ENCODE data around the gene RXRB.
"Not testable (repeated sequence)": the region's sequence is repeated elsewhere in the genome, so short reads cannot be mapped to it uniquely, and the experiment has no call there.

Gene RXRB

DNA sequence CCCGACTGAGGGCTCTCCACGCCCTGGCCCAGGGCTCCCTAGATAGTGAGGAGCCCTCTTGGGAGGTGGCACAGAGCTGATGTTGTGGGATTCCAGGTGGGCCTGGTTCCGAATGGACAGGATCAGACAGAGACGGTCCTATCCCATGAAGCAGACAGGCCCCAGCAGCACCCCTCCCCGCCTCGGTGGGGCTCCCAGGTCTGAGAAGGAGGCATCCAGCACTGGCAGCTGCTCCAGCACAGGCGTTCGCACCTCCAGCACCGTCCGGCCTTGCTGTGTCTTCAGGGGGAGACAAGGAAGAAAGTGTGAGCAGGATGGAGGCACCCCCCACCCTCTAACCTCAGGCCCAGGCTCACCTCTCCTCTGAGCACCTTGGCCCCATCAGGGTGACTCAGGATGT is 36.9 kb downstream of the RXRB start:
- DNase-seq (no peak), ATAC-seq (no peak)

DNA sequence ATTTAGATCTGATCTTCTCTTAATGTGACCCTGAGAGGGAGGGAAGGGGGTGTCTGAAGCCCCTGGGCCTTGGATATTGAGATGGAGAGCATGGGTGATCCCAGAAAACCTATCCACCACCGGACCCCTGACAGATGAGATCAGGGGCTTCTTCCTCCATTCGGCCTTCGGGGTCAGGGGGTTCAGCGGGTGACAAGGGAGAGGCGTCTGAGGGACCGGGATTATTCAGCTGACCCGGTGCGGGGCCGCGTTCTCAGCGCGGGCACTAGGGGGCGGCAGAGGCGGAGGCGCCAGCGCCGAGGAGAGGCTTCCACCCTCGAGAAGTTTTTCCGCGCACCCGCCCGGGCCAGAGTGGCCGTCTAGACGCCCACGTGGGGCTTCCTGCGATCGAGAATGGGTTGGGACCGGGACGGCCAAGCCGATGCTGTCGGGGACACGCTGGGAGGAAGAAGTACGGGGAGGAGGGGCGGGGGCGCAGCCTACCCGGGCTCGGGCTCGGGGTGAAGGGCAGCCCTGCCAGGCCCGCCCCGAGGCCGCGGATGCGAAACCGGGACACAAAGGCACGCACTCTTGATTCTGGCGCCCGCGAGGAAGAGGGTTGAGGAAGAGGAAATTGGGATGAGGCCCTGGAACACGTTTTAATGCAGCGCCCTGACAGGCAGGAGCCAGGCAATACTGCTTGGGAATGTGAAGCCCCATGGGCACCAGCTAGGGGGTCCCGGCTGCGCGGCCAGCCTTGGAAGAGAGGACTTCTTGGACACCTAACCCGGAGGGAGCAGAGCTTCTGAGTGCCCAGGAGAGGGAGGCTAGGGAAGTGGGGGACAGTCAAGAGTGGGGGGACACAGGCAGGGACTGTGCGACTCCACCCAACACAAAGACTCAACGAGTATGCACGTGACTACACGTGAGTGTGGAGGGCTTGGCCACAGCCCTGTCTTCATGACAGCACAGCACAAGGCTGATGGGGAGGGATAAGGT is 38.8 kb downstream of the RXRB start:
- ATAC-seq (peak; percentile 90), DNase-seq (peak; percentile 91)

- DNase-seq (peak; percentile 24), ATAC-seq (peak; percentile 28)
Measured at GRCh38 chr6:33160728-33161344, 39.6 kb downstream of the RXRB start.

GRCh38 chr6:33160096-33160495 is 40.4 kb downstream of the RXRB start:
- DNase-seq (no peak), ATAC-seq (no peak)

- DNase-seq (no peak), ATAC-seq (no peak)
Measured at GRCh38 chr6:33156964-33157363, 43.5 kb downstream of the RXRB start.

DNA sequence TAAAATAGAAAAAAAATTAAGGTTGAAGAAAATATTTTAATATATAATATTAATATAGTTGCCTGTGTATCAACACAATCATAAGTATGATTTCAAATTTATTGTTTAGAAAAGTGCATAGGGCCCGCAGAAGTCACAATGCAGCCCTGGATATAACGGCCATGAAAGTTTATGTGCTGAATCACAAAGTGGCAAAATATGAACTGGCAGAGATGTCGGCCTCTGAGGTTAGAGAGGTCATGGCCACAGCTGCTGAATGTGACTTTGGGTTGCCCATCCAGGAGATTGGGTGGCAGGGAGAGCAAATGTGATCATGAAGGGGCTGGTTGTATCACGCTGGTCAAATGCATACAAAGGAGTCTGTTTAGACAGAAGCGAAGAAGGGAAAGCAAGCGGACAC is 43.9 kb downstream of the RXRB start:
- DNase-seq (no peak), ATAC-seq (no peak)

DNA sequence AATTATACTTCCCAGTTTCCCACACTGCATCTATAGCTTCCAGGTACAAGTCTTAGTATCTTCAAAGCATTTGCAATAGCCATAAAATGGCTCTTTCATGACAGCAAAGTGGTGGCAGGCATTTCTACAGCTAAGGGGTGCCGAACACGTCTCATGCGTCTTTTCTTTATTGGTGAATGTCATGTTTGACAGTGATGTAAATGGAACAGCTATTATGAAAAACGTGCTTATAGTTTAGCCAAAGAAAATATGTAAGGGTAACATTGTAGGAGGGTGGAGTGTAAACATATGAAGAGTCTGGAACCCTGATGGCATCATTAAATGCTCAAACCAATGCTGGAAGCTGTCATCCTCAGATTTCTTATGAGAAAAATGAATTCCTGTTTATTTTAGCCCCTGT is 46.1 kb downstream of the RXRB start:
- DNase-seq = no peak

DNA sequence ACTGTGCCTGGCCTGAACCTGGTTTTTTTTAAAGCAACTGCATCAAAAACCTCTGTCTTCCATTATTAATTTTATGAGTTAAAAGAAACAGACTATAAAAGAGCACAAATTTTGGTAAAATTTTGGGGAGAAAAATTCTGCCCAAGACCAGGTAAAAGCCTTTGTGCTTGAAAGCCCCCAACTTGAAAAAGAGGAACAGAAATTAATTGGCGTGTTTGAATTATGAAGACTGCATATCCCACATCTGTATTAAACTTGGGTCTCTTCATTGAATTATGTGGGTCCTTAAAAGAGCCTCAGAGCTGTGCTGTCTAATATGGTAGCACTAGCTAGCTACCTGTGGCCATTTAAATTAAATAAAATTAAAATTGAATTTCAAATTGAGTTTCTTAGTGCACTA is 49.4 kb downstream of the RXRB start:
- ATAC-seq (no peak), DNase-seq (no peak)

More for the DNA sequence above, 46.1 kb downstream of the RXRB start:
- ATAC-seq = no peak

DNA sequence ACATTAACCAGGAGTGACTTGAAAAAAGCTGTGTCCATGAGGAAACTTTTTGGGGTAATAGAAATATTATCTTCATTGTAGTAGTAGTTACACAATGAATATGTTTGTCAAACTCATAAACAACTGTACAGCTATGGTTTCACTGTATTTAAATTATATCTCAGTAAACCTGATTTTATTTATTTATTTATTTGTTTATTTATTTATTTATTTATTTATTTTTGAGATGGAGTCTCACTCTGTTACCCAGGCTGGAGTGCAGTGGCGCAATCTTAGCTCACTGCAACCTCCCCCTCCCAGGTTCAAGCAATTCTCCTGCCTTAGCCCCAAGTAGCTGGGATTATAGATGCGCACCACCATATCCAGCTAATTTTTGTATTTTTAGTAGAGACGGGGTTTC is 49.9 kb downstream of the RXRB start:
- not testable (repeated sequence) for ATAC-seq, DNase-seq

- DNase-seq = no peak
- no peak for ATAC-seq
Measured at GRCh38 chr6:33147807-33148666, 52.4 kb downstream of the RXRB start.

DNA sequence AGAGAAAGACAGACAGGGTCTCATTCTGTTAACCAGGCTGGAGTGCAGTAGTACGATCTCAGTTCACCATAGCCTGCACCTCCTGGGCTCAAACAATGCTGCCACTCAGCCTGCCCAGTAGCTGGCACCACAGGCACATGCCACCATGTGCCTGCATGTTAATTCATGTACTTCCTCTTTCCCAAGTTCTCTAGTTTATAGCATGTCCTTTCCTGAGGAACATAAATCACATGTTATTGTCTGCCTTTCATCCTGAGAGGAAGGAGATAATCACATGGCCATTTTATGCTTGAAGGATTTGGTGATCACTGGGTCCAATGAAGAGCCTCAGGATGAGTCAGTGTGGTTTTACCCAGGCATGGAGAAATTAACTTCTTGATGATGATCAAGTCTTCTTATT is 56.1 kb downstream of the RXRB start:
- DNase-seq = no peak
- ATAC-seq = peak; percentile 49

Data from stimulated activated naive CD8-positive, alpha-beta T cell treated with anti-CD3 and anti-CD28 coated beads, Interleukin-15, Interleukin-2, amounts not matched to agents 100 U/mL and 50 U/mL, for 24 hours (primary cell).